ENCODE measurements around the gene APC.

DNA sequence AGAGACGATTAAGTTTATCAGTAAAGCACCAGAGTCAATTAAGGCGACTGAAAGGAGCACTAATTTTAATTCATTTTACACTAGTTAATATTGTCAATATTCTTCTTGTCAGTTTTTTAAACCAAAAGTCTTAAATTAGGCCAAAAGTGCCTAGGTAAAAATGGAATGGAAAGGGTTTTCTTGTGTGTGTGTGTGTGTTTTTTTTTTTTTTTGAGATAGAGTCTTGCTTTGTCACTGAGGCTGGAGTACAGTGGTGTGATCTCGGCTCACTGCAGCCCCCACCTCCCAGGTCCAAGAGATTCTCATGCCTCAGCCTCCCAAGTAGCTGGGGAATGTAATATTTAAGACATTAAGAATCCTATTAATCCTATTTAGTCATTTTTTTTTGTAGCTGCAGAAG, 3.1 kb upstream of the APC start:
- TF ChIP-seq, protein P1, sequence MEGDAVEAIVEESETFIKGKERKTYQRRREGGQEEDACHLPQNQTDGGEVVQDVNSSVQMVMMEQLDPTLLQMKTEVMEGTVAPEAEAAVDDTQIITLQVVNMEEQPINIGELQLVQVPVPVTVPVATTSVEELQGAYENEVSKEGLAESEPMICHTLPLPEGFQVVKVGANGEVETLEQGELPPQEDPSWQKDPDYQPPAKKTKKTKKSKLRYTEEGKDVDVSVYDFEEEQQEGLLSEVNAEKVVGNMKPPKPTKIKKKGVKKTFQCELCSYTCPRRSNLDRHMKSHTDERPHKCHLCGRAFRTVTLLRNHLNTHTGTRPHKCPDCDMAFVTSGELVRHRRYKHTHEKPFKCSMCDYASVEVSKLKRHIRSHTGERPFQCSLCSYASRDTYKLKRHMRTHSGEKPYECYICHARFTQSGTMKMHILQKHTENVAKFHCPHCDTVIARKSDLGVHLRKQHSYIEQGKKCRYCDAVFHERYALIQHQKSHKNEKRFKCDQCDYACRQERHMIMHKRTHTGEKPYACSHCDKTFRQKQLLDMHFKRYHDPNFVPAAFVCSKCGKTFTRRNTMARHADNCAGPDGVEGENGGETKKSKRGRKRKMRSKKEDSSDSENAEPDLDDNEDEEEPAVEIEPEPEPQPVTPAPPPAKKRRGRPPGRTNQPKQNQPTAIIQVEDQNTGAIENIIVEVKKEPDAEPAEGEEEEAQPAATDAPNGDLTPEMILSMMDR (IDR thresholded peaks at IDR 0.05): no peak
- TF ChIP-seq POLR2A (IDR thresholded peaks at IDR 0.05) (no peak), POLR2AphosphoS5 (IDR thresholded peaks at IDR 0.05) (no peak), EP300 (IDR thresholded peaks at IDR 0.05) (no peak)

Data from stomach (tissue), 4 donors.